Transverse colon (tissue), 4 donors: ENCODE results near the gene LRIT3.

Experiments used
- CTCF ChIP-seq, 5 experiments: fragments of 200-600 bp in 3 of 5; fragments of 450-650 bp in 2 of 5; sonication (generic) in 3 of 5; IDR thresholded peaks; 1 replicate in 2 of 5; 2 replicates in 3 of 5; pipeline ENCODE4 v1.5.1; 2016 to 2017; ENCODE audit warnings: antibody characterized with exemption in 5 of 5, inconsistent platforms in 3 of 5, mild to moderate bottlenecking in 2 of 5, moderate library complexity in 1 of 5
- EP300 ChIP-seq: sonication (generic); formaldehyde crosslinking; IDR thresholded peaks from one replicate; pipeline ENCODE4 v1.6.1; 2017; ENCODE audit warnings: antibody characterized with exemption, low read depth
- POLR2AphosphoS5 ChIP-seq, 3 donors: sonication (generic); formaldehyde crosslinking; IDR thresholded peaks; one replicate each; pipeline ENCODE4 v1.6.1; 2016; ENCODE audit warnings: antibody characterized with exemption in 3 of 3

- no peak for TF ChIP-seq CTCF (IDR thresholded peaks at IDR 0.05)
- no peak for TF ChIP-seq EP300
- no peak for TF ChIP-seq POLR2AphosphoS5 (IDR thresholded peaks at IDR 0.05)
Observed at GRCh38 chr4:109878355-109878754, 30.4 kb downstream of the LRIT3 start.
